GM23338 (cell line): ENCODE measurements around the gene NTN3. TPM values are rescaled to one million over a fixed set of nuclear protein-coding genes. Genes with fewer than 3 reads are reported as not detected.

Source experiments
- ATAC-seq: fragments of 200-7000 bp; cut with Tn5 transposase; 3 replicates; pipeline ENCODE4 v1.9.1; 2020
- DNase-seq: peaks from one replicate; pipeline ENCODE4 v3.0.0-alpha.2; 2015; ENCODE audit warnings: low spot score
- H2AFZ ChIP-seq: fragments of 200-600 bp; sonication (generic); 2 replicates; pipeline ENCODE4 v1.8.0; 2016; ENCODE audit warnings: antibody characterized with exemption, mild to moderate bottlenecking, moderate library complexity
- H3F3A ChIP-seq: fragments of 200-600 bp; sonication (generic); replicated peaks from 2 replicates; pipeline ENCODE4 v1.8.0; 2017; ENCODE audit warnings: antibody characterized with exemption, mixed run types, low read depth
- H3K27ac ChIP-seq: fragments of 200-600 bp; sonication (generic); 2 replicates; pipeline ENCODE4 v1.6.1; 2016; ENCODE audit warnings: low read depth
- H3K27me3 ChIP-seq: fragments of 200-600 bp; sonication (generic); 2 replicates; pipeline ENCODE4 v1.8.0; 2016; ENCODE audit warnings: mild to moderate bottlenecking, mixed run types, moderate library complexity; ENCODE audit not compliant: insufficient read depth
- H3K36me3 ChIP-seq: fragments of 200-600 bp; sonication (generic); 2 replicates; pipeline ENCODE4 v1.8.0; 2016; ENCODE audit warnings: mild to moderate bottlenecking; ENCODE audit not compliant: insufficient read depth
- H3K4me1 ChIP-seq: fragments of 200-600 bp; sonication (generic); 2 replicates; pipeline ENCODE4 v1.8.0; 2016; ENCODE audit warnings: mild to moderate bottlenecking, moderate library complexity; ENCODE audit not compliant: insufficient read depth
- H3K4me2 ChIP-seq: fragments of 200-600 bp; sonication (generic); 2 replicates; pipeline ENCODE4 v1.7.1; 2017; ENCODE audit warnings: mixed run types
- H3K4me3 ChIP-seq: fragments of 200-600 bp; sonication (generic); 2 replicates; pipeline ENCODE4 v1.6.1; 2016; ENCODE audit warnings: mixed run types
- H3K79me2 ChIP-seq: fragments of 200-600 bp; sonication (generic); replicated peaks from 2 replicates; pipeline ENCODE4 v1.8.0; 2017; ENCODE audit warnings: mild to moderate bottlenecking; ENCODE audit not compliant: insufficient read depth
- H3K9me2 ChIP-seq: fragments of 200-600 bp; sonication (generic); 2 replicates; pipeline ENCODE4 v1.8.0; 2017; ENCODE audit not compliant: insufficient read depth
- H4K20me1 ChIP-seq: fragments of 200-600 bp; sonication (generic); replicated peaks from 2 replicates; pipeline ENCODE4 v1.8.0; 2017; ENCODE audit warnings: mild to moderate bottlenecking; ENCODE audit not compliant: insufficient read depth
- H3K27ac Mint-ChIP-seq: 2 replicates; pipeline ENCODE4 v1.8.0; 2020; ENCODE audit warnings: inconsistent platforms, mild to moderate bottlenecking, moderate library complexity, mixed read lengths
- H3K27me3 Mint-ChIP-seq: 3 replicates; pipeline ENCODE4 v1.8.0; 2022; ENCODE audit warnings: low read depth, mild to moderate bottlenecking, moderate library complexity, mixed read lengths, inconsistent platforms; ENCODE audit not compliant: insufficient read depth, poor library complexity
- H3K36me3 Mint-ChIP-seq: 3 replicates; pipeline ENCODE4 v1.8.0; 2021; ENCODE audit warnings: low read depth, mild to moderate bottlenecking, inconsistent platforms, moderate library complexity, mixed read lengths
- H3K4me1 Mint-ChIP-seq: 3 replicates; pipeline ENCODE4 v1.8.0; 2020; ENCODE audit warnings: mild to moderate bottlenecking, inconsistent platforms, mixed read lengths
- H3K4me3 Mint-ChIP-seq: 3 replicates; pipeline ENCODE4 v1.8.0; 2021; ENCODE audit warnings: moderate library complexity, mild to moderate bottlenecking, inconsistent platforms, mixed read lengths
- H3K9me3 Mint-ChIP-seq: 3 replicates; pipeline ENCODE4 v1.8.0; 2020; ENCODE audit warnings: moderate library complexity, mild to moderate bottlenecking, inconsistent platforms, mixed read lengths
- CREB1 ChIP-seq: fragments of 250-450 bp; sonication (Bioruptor Pico); IDR thresholded peaks from 2 replicates; pipeline ENCODE4 v1.5.0; 2020; ENCODE audit warnings: low read depth, mild to moderate bottlenecking, moderate library complexity
- CTCF ChIP-seq, 2 experiments: fragments of 200-600 bp in 1 of 2; sonication (generic) in 1 of 2; conservative IDR thresholded peaks; 2 replicates each; pipeline versions ENCODE4 v1.5.1 to v1.6.1; 2016 to 2017; ENCODE audit warnings: antibody characterized with exemption in 2 of 2, low read depth in 2 of 2, mild to moderate bottlenecking in 2 of 2, moderate library complexity in 1 of 2
- ETS1 ChIP-seq: IDR thresholded peaks from 2 replicates; pipeline ENCODE4 v1.6.1; 2016; ENCODE audit warnings: antibody characterized with exemption
- EZH2 ChIP-seq: fragments of 200-600 bp; sonication (generic); IDR thresholded peaks from one replicate; pipeline ENCODE4 v1.8.0; 2017; ENCODE audit warnings: antibody characterized with exemption, mild to moderate bottlenecking, low read depth; ENCODE audit not compliant: unreplicated experiment
- EZH2phosphoT487 ChIP-seq: fragments of 200-600 bp; sonication (generic); IDR thresholded peaks from one replicate; pipeline ENCODE4 v1.8.1; 2018; ENCODE audit warnings: antibody characterized with exemption; ENCODE audit not compliant: unreplicated experiment
- JUNB ChIP-seq: IDR thresholded peaks from one replicate; pipeline ENCODE4 v1.6.1; 2016; ENCODE audit warnings: antibody characterized with exemption; ENCODE audit not compliant: unreplicated experiment
- NANOG ChIP-seq: IDR thresholded peaks from 2 replicates; pipeline ENCODE4 v1.6.1; 2016; ENCODE audit warnings: antibody characterized with exemption, borderline replicate concordance
- POLR2AphosphoS5 ChIP-seq: IDR thresholded peaks from 2 replicates; pipeline ENCODE4 v1.6.1; 2016; ENCODE audit warnings: antibody characterized with exemption, low read depth
- REST ChIP-seq: IDR thresholded peaks from one replicate; pipeline ENCODE4 v1.6.1; 2018; ENCODE audit warnings: antibody characterized with exemption; ENCODE audit not compliant: unreplicated experiment
- STAT1 ChIP-seq: IDR thresholded peaks from one replicate; pipeline ENCODE4 v1.6.1; 2016; ENCODE audit warnings: antibody characterized with exemption; ENCODE audit not compliant: unreplicated experiment
- polyA plus RNA-seq: library from polyadenylated mRNA; unstranded; fragments of >200 nt; fragmentation: Nextera tagmentation; extraction: Ambion mirVana; gene quantifications from 2 replicates; pipeline ENCODE4 v1.2.1, GENCODE V29; 2016
- total RNA-seq: library from RNA; depleted of rRNA; stranded (reverse); fragments of >200 nt; shearing (Covaris generic); gene quantifications from 2 replicates; pipeline ENCODE4 v1.2.3, GENCODE V29; 2014

The NTN3 gene
- total and polyA plus RNA-seq, 2 experiments from 2014 or later = 0.10 to 1.7 TPM

GRCh38 chr16:2462031-2462866 is 8.8 kb upstream of the NTN3 start:
- Mint-ChIP-seq H3K9me3 (no peaks in the 10 kb centered on the region), H3K27me3 (peaks cover 19% of the 10 kb centered on the region), H3K27ac (no peak overlapping the region), H3K36me3 (peaks cover 15% of the 10 kb centered on the region), H3K4me1 (peaks cover 16% of the 10 kb centered on the region), H3K4me3 (no peak overlapping the region; the same call in 2 of the 3 replicates)
- peaks cover 12% of the 10 kb centered on the region for H3K79me2 ChIP-seq
- peaks cover 11% of the 10 kb centered on the region; the same call in 1 of the 2 replicates for H3K4me1 ChIP-seq
- no peak for DNase-seq
- H2AFZ ChIP-seq = no peak overlapping the region
- H3K4me3 ChIP-seq = no peak overlapping the region
- no peak overlapping the region for H3K27ac ChIP-seq
- H3K27me3 ChIP-seq = no peaks in the 10 kb centered on the region
- ATAC-seq = no peak
- no peaks in the 10 kb centered on the region for H3K36me3 ChIP-seq
- TF ChIP-seq POLR2AphosphoS5 (no peak), JUNB (no peak), REST (no peak), EZH2 (no peak), ETS1 (no peak), CREB1 (CRISPR knock-in tag) (no peak), STAT1 (no peak), EZH2phosphoT487 (no peak), NANOG (no peak)
- peaks cover 10% of the 10 kb centered on the region; the same call in 1 of the 2 replicates for H4K20me1 ChIP-seq
- H3K9me2 ChIP-seq = no peaks in the 10 kb centered on the region
- peaks cover 29% of the 10 kb centered on the region for H3F3A ChIP-seq
- no peak overlapping the region for H3K4me2 ChIP-seq

GRCh38 chr16:2464333-2464732 is 6.8 kb upstream of the NTN3 start:
- Histone ChIP-seq H3K4me3 (no peak overlapping the region), H3K27ac (no peak overlapping the region), H3K4me1 (peaks cover 14% of the 10 kb centered on the region), H3K79me2 (peaks cover 12% of the 10 kb centered on the region), H3F3A (peaks cover 24% of the 10 kb centered on the region), H3K36me3 (no peaks in the 10 kb centered on the region), H3K27me3 (peaks cover 14% of the 10 kb centered on the region), H3K4me2 (no peak overlapping the region), H3K9me2 (no peaks in the 10 kb centered on the region), H2AFZ (no peak overlapping the region), H4K20me1 (no peaks in the 10 kb centered on the region; the same call in 1 of the 2 replicates)
- Mint-ChIP-seq H3K36me3 (peaks cover 10% of the 10 kb centered on the region), H3K9me3 (no peaks in the 10 kb centered on the region), H3K4me1 (peaks cover 6% of the 10 kb centered on the region), H3K27me3 (peaks cover 22% of the 10 kb centered on the region), H3K4me3 (no peak overlapping the region), H3K27ac (no peak overlapping the region)
- ATAC-seq (no peak), DNase-seq (no peak)
- TF ChIP-seq STAT1 (no peak), EZH2 (no peak), REST (no peak), CREB1 (CRISPR knock-in tag) (no peak), JUNB (no peak), CTCF (conservative IDR thresholded peaks at IDR 0.05; ENCODE audit: low read depth in 2 of 2) (no peak), ETS1 (no peak)
